ENCODE data around the gene DOCK3. TPM values are rescaled to one million over a fixed set of nuclear protein-coding genes. Genes with fewer than 3 reads are reported as not detected.

The DOCK3 gene
- total RNA-seq, 3 donors from 2014 or later (not counting 1 experiment from before 2014, with no cell fraction given), result 1.4 to 2.4 (median 1.7) TPM

DNA sequence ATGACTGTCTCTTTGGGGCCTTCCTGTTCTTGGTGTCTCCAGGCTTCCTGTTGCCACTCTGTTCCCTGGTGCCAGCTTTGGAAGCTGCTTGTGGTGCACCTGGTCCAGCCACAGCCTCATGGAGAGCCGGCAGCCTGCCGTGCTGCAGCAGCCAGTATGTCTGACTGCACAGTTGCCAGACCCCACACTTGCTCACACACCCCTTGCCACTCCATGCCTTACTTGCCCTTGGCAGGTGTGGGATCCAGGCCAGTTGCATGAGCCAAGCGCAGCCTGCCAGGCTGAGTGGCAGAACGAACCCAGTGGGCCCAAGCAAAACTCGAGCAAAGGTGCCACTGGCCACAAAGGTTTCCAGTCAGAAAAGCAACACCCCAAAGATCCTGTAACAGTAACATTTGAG lies 309.2 kb downstream of the DOCK3 start:
- no peaks in the 10 kb centered on the region for H3K4me1 ChIP-seq (ENCODE audit: control insufficient read depth, insufficient read depth, low read length)
- DNase-seq, result no peak
- 92% methylated on average over 5 of the region's 5 CpGs for WGBS (ENCODE audit: insufficient coverage)
- ATAC-seq, result no peak
- TF ChIP-seq, protein P1, sequence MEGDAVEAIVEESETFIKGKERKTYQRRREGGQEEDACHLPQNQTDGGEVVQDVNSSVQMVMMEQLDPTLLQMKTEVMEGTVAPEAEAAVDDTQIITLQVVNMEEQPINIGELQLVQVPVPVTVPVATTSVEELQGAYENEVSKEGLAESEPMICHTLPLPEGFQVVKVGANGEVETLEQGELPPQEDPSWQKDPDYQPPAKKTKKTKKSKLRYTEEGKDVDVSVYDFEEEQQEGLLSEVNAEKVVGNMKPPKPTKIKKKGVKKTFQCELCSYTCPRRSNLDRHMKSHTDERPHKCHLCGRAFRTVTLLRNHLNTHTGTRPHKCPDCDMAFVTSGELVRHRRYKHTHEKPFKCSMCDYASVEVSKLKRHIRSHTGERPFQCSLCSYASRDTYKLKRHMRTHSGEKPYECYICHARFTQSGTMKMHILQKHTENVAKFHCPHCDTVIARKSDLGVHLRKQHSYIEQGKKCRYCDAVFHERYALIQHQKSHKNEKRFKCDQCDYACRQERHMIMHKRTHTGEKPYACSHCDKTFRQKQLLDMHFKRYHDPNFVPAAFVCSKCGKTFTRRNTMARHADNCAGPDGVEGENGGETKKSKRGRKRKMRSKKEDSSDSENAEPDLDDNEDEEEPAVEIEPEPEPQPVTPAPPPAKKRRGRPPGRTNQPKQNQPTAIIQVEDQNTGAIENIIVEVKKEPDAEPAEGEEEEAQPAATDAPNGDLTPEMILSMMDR (IDR thresholded peaks at IDR 0.05), result no peak
- peaks cover 9% of the 10 kb centered on the region for H3K36me3 Mint-ChIP-seq
- no peak overlapping the region for H3K4me3 Mint-ChIP-seq
- no peaks in the 10 kb centered on the region for H3K36me3 ChIP-seq (ENCODE audit: control insufficient read depth, insufficient read depth, low read length)
- H3K27me3 Mint-ChIP-seq (ENCODE audit: low read depth in 2 of 2), result peaks cover 3 to 6% of the 10 kb centered on the region in 2 donors
- no peak overlapping the region for H3K27ac ChIP-seq (ENCODE audit: low read length)
- H3K4me3 ChIP-seq (ENCODE audit: low read length), result no peak overlapping the region
- H3K27me3 ChIP-seq (ENCODE audit: control insufficient read depth, insufficient read depth, low read length), result no peaks in the 10 kb centered on the region
- H3K4me1 Mint-ChIP-seq, result peaks cover 8 to 13% of the 10 kb centered on the region in 2 donors
- peaks cover 6% of the 10 kb centered on the region for H3K9me3 ChIP-seq (ENCODE audit: control insufficient read depth, insufficient read depth, low read length)
- intact Hi-C loops (cut with micrococcal nuclease), result no loop called here
- no peak overlapping the region for H3K27ac Mint-ChIP-seq
- no peaks in the 10 kb centered on the region for H3K9me3 Mint-ChIP-seq

DNA sequence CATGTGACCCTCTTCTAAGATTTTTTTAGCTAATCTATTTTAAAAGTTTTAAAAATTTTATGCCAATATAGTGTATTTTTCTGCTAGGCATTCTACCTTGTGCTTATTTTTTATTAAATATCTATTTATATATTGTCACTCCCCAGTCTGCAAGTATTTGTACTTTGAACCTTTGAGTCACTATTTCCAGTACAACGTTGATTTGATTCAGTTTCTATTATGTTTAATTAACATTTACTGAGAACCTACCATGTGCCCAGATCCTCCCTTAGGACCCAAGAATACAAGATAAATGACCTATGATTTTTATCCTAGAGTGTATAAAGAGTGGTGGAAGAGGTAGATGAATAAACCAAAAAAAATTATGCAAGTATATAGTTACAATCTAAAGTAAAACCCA lies 311.2 kb downstream of the DOCK3 start:
- H3K9me3 Mint-ChIP-seq, result peaks cover 2% of the 10 kb centered on the region in 2 donors
- no peak for ATAC-seq

DNA sequence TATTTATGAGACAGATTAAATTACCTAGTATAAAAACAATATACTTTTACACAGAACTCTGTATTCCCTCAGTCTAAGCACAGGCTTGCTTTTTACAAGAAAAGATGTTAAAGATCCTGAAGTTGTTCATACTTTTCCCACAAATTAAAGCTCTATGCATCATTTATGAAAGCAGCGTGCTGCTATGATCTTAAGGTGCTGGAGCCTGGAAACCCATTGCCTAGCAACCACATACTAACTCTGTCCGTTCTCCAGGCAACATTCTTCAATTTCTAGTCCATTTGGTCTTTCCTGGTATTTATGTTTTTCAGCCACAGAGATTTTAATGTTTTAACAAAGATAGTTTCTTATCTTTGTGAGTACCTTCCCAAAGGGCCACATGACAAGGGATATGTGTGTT lies 312.0 kb downstream of the DOCK3 start:
- H3K9me3 ChIP-seq (ENCODE audit: control insufficient read depth, insufficient read depth, low read length), result peaks cover 10% of the 10 kb centered on the region
- no peak for DNase-seq
- peaks cover 30% of the 10 kb centered on the region for H3K36me3 Mint-ChIP-seq
- no peaks in the 10 kb centered on the region for H3K4me1 ChIP-seq (ENCODE audit: control insufficient read depth, insufficient read depth, low read length)
- TF ChIP-seq, protein P1 (IDR thresholded peaks at IDR 0.05), result no peak
- no peaks in the 10 kb centered on the region for H3K27me3 ChIP-seq (ENCODE audit: control insufficient read depth, insufficient read depth, low read length)
- H3K4me3 ChIP-seq (ENCODE audit: low read length), result no peak overlapping the region
- H3K27ac Mint-ChIP-seq, result no peak overlapping the region
- H3K9me3 Mint-ChIP-seq, result peaks cover 2 to 9% of the 10 kb centered on the region in 2 donors
- ATAC-seq, result no peak
- no peak overlapping the region for H3K27ac ChIP-seq (ENCODE audit: low read length)
- no peaks in the 10 kb centered on the region for H3K36me3 ChIP-seq (ENCODE audit: control insufficient read depth, insufficient read depth, low read length)
- 96% methylated on average over 2 of the region's 2 CpGs for WGBS (ENCODE audit: insufficient coverage)
- intact Hi-C loops (cut with micrococcal nuclease), result no loop called here
- peaks cover 0 to 5% of the 10 kb centered on the region in 2 donors for H3K4me1 Mint-ChIP-seq
- no peak overlapping the region for H3K4me3 Mint-ChIP-seq
- no peaks in the 10 kb centered on the region for H3K27me3 Mint-ChIP-seq (ENCODE audit: low read depth in 2 of 2)

More for the DNA sequence above, 311.2 kb downstream of the DOCK3 start:
- no peak overlapping the region for H3K4me3 ChIP-seq (ENCODE audit: low read length)
- no CpG with 5 or more reads among the region's 1 CpG for WGBS (ENCODE audit: insufficient coverage)
- Mint-ChIP-seq H3K27me3 (ENCODE audit: low read depth in 2 of 2) (no peaks in the 10 kb centered on the region), H3K36me3 (peaks cover 22% of the 10 kb centered on the region), H3K27ac (no peak overlapping the region), H3K4me1 (peaks cover 0 to 5% of the 10 kb centered on the region in 2 donors), H3K4me3 (no peak overlapping the region)
- no peaks in the 10 kb centered on the region for H3K36me3 ChIP-seq (ENCODE audit: control insufficient read depth, insufficient read depth, low read length)
- no peaks in the 10 kb centered on the region for H3K27me3 ChIP-seq (ENCODE audit: control insufficient read depth, insufficient read depth, low read length)
- TF ChIP-seq, protein P1 (IDR thresholded peaks at IDR 0.05), result no peak
- intact Hi-C loops (cut with micrococcal nuclease), result no loop called here
- no peak for DNase-seq
- H3K4me1 ChIP-seq (ENCODE audit: control insufficient read depth, insufficient read depth, low read length), result no peaks in the 10 kb centered on the region
- peaks cover 10% of the 10 kb centered on the region for H3K9me3 ChIP-seq (ENCODE audit: control insufficient read depth, insufficient read depth, low read length)
- H3K27ac ChIP-seq (ENCODE audit: low read length), result no peak overlapping the region

DNA sequence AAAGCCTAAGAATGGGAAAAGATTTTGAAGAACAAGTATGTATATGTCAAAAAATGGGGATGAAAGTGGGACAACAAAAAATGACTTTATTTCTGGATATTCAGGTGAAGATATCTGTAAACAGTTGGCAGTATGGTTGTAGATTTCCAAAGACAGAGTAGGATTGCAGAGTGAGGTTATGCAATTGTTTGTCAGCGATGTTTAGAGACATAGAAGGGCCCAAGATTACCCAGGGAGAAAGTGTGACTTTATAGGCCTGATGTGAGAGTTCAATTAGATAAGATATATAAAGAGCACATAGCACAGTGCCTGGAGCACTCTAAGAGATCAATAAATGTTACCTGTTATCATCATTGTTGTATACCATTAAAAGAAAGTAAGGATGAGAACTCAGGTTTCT lies 319.8 kb downstream of the DOCK3 start:
- Mint-ChIP-seq H3K4me1 (peaks cover 12 to 25% of the 10 kb centered on the region in 2 donors), H3K27me3 (ENCODE audit: low read depth in 2 of 2) (no peaks in the 10 kb centered on the region), H3K9me3 (peaks cover 1 to 11% of the 10 kb centered on the region in 2 donors), H3K36me3 (peaks cover 23% of the 10 kb centered on the region), H3K27ac (peak overlapping the region in 1 of 2 donors; percentile 33), H3K4me3 (no peak overlapping the region)
- Histone ChIP-seq H3K27ac (ENCODE audit: low read length) (no peak overlapping the region), H3K4me3 (ENCODE audit: low read length) (no peak overlapping the region), H3K9me3 (ENCODE audit: control insufficient read depth, insufficient read depth, low read length) (no peaks in the 10 kb centered on the region), H3K27me3 (ENCODE audit: control insufficient read depth, insufficient read depth, low read length) (no peaks in the 10 kb centered on the region), H3K4me1 (ENCODE audit: control insufficient read depth, insufficient read depth, low read length) (no peaks in the 10 kb centered on the region), H3K36me3 (ENCODE audit: control insufficient read depth, insufficient read depth, low read length) (no peaks in the 10 kb centered on the region)
- intact Hi-C loops (cut with micrococcal nuclease), result no loop called here
- DNase-seq (no peak), ATAC-seq (no peak)
- 83% methylated on average over 1 of the region's 1 CpG for WGBS (ENCODE audit: insufficient coverage)
- TF ChIP-seq, protein P1 (IDR thresholded peaks at IDR 0.05), result no peak
